ENCODE measurements around the gene TMEM123.

TMEM123 gene

DNA sequence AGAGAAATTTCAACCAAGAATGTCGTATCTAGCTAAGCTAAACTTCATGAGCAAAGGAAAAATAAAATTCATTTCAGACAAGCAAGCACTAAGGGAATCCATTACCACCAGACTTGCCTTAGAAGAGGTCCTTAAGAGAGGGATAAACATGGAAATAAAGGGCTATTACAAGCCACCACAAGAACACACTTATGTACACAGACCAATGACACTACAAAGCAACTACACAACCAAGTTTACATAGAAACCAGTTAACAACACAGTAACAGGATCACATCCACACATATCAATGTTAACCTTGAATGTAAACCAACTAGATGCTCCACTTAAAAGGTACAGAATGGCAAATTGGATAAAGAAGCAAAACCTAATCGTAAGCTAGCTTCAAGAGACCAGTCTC lies 38.0 kb downstream of the TMEM123 start:
- H3K4me3 ChIP-seq (ENCODE audit: severe bottlenecking), result no peak overlapping the region
- ATAC-seq (ENCODE audit: low read depth), result no peak
- no peaks in the 10 kb centered on the region for H3K27me3 ChIP-seq (ENCODE audit: insufficient read depth, poor library complexity, severe bottlenecking)
- TF ChIP-seq, protein P1, sequence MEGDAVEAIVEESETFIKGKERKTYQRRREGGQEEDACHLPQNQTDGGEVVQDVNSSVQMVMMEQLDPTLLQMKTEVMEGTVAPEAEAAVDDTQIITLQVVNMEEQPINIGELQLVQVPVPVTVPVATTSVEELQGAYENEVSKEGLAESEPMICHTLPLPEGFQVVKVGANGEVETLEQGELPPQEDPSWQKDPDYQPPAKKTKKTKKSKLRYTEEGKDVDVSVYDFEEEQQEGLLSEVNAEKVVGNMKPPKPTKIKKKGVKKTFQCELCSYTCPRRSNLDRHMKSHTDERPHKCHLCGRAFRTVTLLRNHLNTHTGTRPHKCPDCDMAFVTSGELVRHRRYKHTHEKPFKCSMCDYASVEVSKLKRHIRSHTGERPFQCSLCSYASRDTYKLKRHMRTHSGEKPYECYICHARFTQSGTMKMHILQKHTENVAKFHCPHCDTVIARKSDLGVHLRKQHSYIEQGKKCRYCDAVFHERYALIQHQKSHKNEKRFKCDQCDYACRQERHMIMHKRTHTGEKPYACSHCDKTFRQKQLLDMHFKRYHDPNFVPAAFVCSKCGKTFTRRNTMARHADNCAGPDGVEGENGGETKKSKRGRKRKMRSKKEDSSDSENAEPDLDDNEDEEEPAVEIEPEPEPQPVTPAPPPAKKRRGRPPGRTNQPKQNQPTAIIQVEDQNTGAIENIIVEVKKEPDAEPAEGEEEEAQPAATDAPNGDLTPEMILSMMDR (IDR thresholded peaks at IDR 0.05; ENCODE audit: poor library complexity, severe bottlenecking), result no peak
- peaks cover 11% of the 10 kb centered on the region; the same call in 1 of the 2 replicates for H3K36me3 ChIP-seq (ENCODE audit: low read depth)
- no peak for DNase-seq (ENCODE audit: low spot score)
- no peak overlapping the region for H3K27ac ChIP-seq (ENCODE audit: poor library complexity, severe bottlenecking)
- H3K4me1 ChIP-seq (ENCODE audit: insufficient read depth, poor library complexity, severe bottlenecking), result peaks cover 12% of the 10 kb centered on the region
- peaks cover 2% of the 10 kb centered on the region for H3K9me3 ChIP-seq (ENCODE audit: severe bottlenecking)

GRCh38 chr11:102413497-102413896 lies 39.1 kb downstream of the TMEM123 start:
- peaks cover 2% of the 10 kb centered on the region for H3K9me3 ChIP-seq (ENCODE audit: severe bottlenecking)
- H3K27ac ChIP-seq (ENCODE audit: poor library complexity, severe bottlenecking), result no peak overlapping the region
- H3K27me3 ChIP-seq (ENCODE audit: insufficient read depth, poor library complexity, severe bottlenecking), result no peaks in the 10 kb centered on the region
- no peak overlapping the region for H3K4me3 ChIP-seq (ENCODE audit: severe bottlenecking)
- ATAC-seq (ENCODE audit: low read depth) (no peak), DNase-seq (ENCODE audit: low spot score) (no peak)
- H3K36me3 ChIP-seq (ENCODE audit: low read depth), result 0 out of 2 replicates have a peak, but pooled peaks cover 7% of the 10 kb centered on the region
- H3K4me1 ChIP-seq (ENCODE audit: insufficient read depth, poor library complexity, severe bottlenecking), result peaks cover 5% of the 10 kb centered on the region
- TF ChIP-seq, protein P1 (IDR thresholded peaks at IDR 0.05; ENCODE audit: poor library complexity, severe bottlenecking), result no peak

GRCh38 chr11:102411142-102411541 lies 41.4 kb downstream of the TMEM123 start:
- DNase-seq (ENCODE audit: low spot score), result no peak
- peaks cover under 1% of the 10 kb centered on the region for H3K9me3 ChIP-seq (ENCODE audit: severe bottlenecking)
- H3K36me3 ChIP-seq (ENCODE audit: low read depth), result peaks cover 6% of the 10 kb centered on the region; the same call in 1 of the 2 replicates
- no peak overlapping the region for H3K27ac ChIP-seq (ENCODE audit: poor library complexity, severe bottlenecking)
- H3K4me3 ChIP-seq (ENCODE audit: severe bottlenecking), result no peak overlapping the region
- H3K4me1 ChIP-seq (ENCODE audit: insufficient read depth, poor library complexity, severe bottlenecking), result peaks cover 5% of the 10 kb centered on the region
- TF ChIP-seq, protein P1 (IDR thresholded peaks at IDR 0.05; ENCODE audit: poor library complexity, severe bottlenecking), result no peak
- H3K27me3 ChIP-seq (ENCODE audit: insufficient read depth, poor library complexity, severe bottlenecking), result no peaks in the 10 kb centered on the region
- no peak for ATAC-seq (ENCODE audit: low read depth)

GRCh38 chr11:102410382-102410784 lies 42.2 kb downstream of the TMEM123 start:
- H3K36me3 ChIP-seq (ENCODE audit: low read depth), result peaks cover 8% of the 10 kb centered on the region; the same call in 1 of the 2 replicates
- TF ChIP-seq, protein P1 (IDR thresholded peaks at IDR 0.05; ENCODE audit: poor library complexity, severe bottlenecking), result no peak
- H3K27ac ChIP-seq (ENCODE audit: poor library complexity, severe bottlenecking), result no peak overlapping the region
- no peak overlapping the region for H3K4me3 ChIP-seq (ENCODE audit: severe bottlenecking)
- H3K4me1 ChIP-seq (ENCODE audit: insufficient read depth, poor library complexity, severe bottlenecking), result peaks cover 5% of the 10 kb centered on the region
- no peaks in the 10 kb centered on the region for H3K9me3 ChIP-seq (ENCODE audit: severe bottlenecking)
- no peak for DNase-seq (ENCODE audit: low spot score)
- ATAC-seq (ENCODE audit: low read depth), result no peak; the same call in 2 of the 3 replicates
- H3K27me3 ChIP-seq (ENCODE audit: insufficient read depth, poor library complexity, severe bottlenecking), result no peaks in the 10 kb centered on the region

DNA sequence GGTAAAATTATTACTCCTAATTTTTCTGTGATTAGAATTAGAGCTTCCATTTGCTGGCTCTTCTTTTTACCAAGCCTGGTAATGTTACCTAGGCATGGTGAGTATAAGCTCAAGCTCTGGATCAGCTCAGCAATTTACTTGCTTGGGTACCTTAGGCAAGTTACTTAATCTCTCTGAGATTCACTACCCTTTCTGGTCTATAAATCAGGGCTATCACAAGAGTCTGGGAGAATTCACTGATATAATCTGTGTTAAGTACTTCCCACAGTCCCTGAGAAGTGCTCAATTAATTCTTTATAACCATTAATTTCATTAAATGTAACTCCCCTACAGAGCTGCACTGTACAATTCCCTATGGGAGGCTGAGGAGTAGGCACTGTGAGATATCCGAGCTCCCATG lies 44.2 kb downstream of the TMEM123 start:
- Histone ChIP-seq H3K27ac (ENCODE audit: poor library complexity, severe bottlenecking) (no peak overlapping the region), H3K36me3 (ENCODE audit: low read depth) (peaks cover 23% of the 10 kb centered on the region), H3K27me3 (ENCODE audit: insufficient read depth, poor library complexity, severe bottlenecking) (no peaks in the 10 kb centered on the region), H3K4me1 (ENCODE audit: insufficient read depth, poor library complexity, severe bottlenecking) (peaks cover 5% of the 10 kb centered on the region), H3K9me3 (ENCODE audit: severe bottlenecking) (no peaks in the 10 kb centered on the region), H3K4me3 (ENCODE audit: severe bottlenecking) (no peak overlapping the region)
- TF ChIP-seq, protein P1 (IDR thresholded peaks at IDR 0.05; ENCODE audit: poor library complexity, severe bottlenecking), result no peak
- DNase-seq (ENCODE audit: low spot score), result no peak
- no peak for ATAC-seq (ENCODE audit: low read depth)

Data from RWPE2 (cell line).